ENCODE data around the gene TSC22D1. TPM values are rescaled to one million over a fixed set of nuclear protein-coding genes. Genes with fewer than 3 reads are reported as not detected.

The TSC22D1 gene
- total RNA-seq, 2 donors from 2014 or later = 30.7 to 50.1 TPM

DNA sequence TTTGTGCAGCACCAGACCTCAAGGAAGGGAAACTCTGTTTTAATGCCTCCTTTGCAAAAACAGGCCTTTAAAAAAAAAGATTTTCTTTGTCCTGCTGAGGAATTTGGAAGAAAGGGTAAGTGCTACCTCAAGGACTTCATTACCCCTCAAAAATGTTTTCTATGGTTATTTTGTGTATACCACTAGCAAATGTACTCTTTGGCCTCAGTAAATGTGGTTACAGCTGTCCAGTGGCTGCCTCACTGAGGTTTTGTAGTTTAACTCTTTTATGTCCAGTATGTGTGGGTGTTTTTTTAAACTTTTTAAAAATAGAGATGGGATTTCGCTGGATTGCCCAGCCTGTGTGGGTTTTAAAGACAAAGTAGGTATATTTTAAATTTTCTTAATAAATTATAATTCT, 42.2 kb upstream of the TSC22D1 start:
- no peak for ATAC-seq
- Histone ChIP-seq H3K4me3 (no peak overlapping the region), H3K4me1 (no peaks in the 10 kb centered on the region), H3K27ac (no peak overlapping the region), H3K36me3 (replicated peaks in 1 of 2; ENCODE audit: insufficient read depth in 1 of 2, low read depth in 2 of 2) (no peaks in the 10 kb centered on the region), H3K9me3 (no peaks in the 10 kb centered on the region), H3K27me3 (no peaks in the 10 kb centered on the region)
- DNase-seq = no peak
- no peak for TF ChIP-seq POLR2A (IDR thresholded peaks at IDR 0.05)
- TF ChIP-seq, protein P1, sequence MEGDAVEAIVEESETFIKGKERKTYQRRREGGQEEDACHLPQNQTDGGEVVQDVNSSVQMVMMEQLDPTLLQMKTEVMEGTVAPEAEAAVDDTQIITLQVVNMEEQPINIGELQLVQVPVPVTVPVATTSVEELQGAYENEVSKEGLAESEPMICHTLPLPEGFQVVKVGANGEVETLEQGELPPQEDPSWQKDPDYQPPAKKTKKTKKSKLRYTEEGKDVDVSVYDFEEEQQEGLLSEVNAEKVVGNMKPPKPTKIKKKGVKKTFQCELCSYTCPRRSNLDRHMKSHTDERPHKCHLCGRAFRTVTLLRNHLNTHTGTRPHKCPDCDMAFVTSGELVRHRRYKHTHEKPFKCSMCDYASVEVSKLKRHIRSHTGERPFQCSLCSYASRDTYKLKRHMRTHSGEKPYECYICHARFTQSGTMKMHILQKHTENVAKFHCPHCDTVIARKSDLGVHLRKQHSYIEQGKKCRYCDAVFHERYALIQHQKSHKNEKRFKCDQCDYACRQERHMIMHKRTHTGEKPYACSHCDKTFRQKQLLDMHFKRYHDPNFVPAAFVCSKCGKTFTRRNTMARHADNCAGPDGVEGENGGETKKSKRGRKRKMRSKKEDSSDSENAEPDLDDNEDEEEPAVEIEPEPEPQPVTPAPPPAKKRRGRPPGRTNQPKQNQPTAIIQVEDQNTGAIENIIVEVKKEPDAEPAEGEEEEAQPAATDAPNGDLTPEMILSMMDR (IDR thresholded peaks at IDR 0.05) = no peak
- intact Hi-C loops (cut with DNase I) = no loop called here
- WGBS, 2 donors = 76 to 88% methylated on average over 1 of the region's 1 CpG

DNA sequence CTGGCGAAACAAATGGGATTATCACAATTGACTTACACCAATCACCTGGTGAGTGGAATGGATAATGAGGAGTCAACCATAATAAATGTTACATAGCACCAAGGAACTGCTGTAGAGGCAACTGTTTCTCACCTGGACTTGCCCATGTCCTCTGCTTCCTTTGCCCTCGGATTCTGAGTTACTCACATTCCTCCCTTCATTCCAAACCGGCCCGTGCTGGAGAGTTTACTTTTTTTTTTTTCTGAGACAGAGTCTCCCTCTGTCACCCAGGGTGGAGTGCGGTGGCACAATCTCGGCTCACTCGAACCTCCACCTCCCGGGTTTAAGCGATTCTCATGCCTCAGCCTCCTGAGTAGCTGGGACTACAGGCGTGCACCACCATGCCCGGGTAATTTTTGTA, 41.5 kb upstream of the TSC22D1 start:
- WGBS, 2 donors = 76% methylated on average over 11 of the region's 11 CpGs
- Histone ChIP-seq H3K4me3 (no peak overlapping the region), H3K4me1 (no peaks in the 10 kb centered on the region), H3K27ac (no peak overlapping the region), H3K9me3 (no peaks in the 10 kb centered on the region), H3K27me3 (no peaks in the 10 kb centered on the region), H3K36me3 (replicated peaks in 1 of 2; ENCODE audit: insufficient read depth in 1 of 2, low read depth in 2 of 2) (no peaks in the 10 kb centered on the region)
- TF ChIP-seq, protein P1 (IDR thresholded peaks at IDR 0.05) = no peak
- no peak for TF ChIP-seq POLR2A (IDR thresholded peaks at IDR 0.05)
- DNase-seq = no peak
- intact Hi-C loops (cut with DNase I) = no loop called here
- ATAC-seq = no peak

DNA sequence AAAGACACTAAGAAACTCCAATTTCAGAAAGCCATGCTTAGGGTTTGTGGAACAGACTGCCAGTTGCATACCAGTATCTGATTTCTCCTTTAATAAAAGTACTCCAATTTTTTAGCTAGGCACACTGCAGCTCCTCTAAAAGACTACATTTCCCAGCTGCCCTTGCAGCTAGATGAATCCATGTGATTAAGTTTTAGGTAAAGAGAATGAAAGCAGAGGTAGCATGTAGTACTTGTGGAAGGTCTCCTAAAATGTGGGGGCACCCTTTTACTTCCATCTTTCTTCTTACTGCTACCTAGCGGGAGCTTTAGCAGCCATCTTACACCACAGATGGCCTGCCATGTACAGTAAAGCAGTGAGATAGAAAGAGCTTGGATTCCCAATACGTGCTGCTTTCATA, 33.0 kb upstream of the TSC22D1 start:
- no peaks in the 10 kb centered on the region for H3K4me1 ChIP-seq
- intact Hi-C loops (cut with DNase I) = no loop called here
- no peaks in the 10 kb centered on the region for H3K9me3 ChIP-seq
- no peaks in the 10 kb centered on the region for H3K36me3 ChIP-seq (replicated peaks in 1 of 2; ENCODE audit: insufficient read depth in 1 of 2, low read depth in 2 of 2)
- WGBS, 2 donors = 86 to 92% methylated on average over 2 of the region's 2 CpGs
- ATAC-seq (no peak), DNase-seq (no peak)
- no peak for TF ChIP-seq POLR2A (IDR thresholded peaks at IDR 0.05)
- TF ChIP-seq, protein P1 (IDR thresholded peaks at IDR 0.05) = no peak
- no peak overlapping the region for H3K27ac ChIP-seq
- no peaks in the 10 kb centered on the region for H3K27me3 ChIP-seq
- H3K4me3 ChIP-seq = no peak overlapping the region

DNA sequence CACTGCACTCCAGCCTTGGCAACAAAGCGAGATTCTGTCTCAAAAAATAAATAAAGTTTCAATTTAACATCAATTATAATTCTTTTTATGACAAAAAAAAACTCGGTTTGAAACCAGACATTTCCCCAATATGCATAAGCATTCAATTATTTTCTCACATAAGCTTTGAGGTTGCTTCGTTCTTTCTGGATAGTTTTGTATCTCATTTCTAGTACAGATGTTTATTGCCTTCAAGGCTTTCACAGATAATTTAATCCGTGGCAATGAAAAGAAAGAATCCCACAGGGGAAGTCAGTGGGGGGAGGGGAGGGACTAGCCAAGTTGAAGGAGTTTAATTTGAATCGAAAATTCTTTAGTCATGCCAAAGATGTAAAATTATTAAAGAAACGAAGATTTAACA, 29.6 kb upstream of the TSC22D1 start:
- no peak for DNase-seq
- H3K27me3 ChIP-seq = no peaks in the 10 kb centered on the region
- WGBS, 2 donors = 47 to 59% methylated on average over 6 of the region's 6 CpGs
- H3K4me3 ChIP-seq = no peak overlapping the region
- no peaks in the 10 kb centered on the region for H3K9me3 ChIP-seq
- intact Hi-C loops (cut with DNase I) = no loop called here
- H3K36me3 ChIP-seq (replicated peaks in 1 of 2; ENCODE audit: insufficient read depth in 1 of 2, low read depth in 2 of 2) = no peaks in the 10 kb centered on the region
- ATAC-seq = no peak
- H3K27ac ChIP-seq = no peak overlapping the region
- no peaks in the 10 kb centered on the region for H3K4me1 ChIP-seq
- no peak for TF ChIP-seq POLR2A (IDR thresholded peaks at IDR 0.05)
- TF ChIP-seq, protein P1 (IDR thresholded peaks at IDR 0.05) = no peak

DNA sequence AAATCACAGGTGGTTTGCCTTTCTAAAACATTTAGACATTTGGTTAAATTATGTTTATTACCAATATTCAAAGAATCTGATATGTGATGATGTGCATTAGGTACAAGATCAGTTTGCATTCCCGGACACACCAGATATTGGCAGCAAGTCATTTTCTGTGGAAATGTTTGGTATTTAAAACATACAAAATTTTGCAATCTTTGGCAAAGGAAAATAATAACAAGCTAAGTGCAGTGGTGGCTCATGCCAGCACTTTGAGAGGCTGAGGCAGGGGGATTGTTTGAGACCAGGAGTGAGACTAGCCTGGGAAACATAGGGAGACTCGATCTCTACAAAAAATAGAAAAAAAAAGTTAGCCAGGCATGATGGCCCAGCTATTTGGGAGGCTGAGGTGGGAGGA, 29.1 kb upstream of the TSC22D1 start:
- intact Hi-C loops (cut with DNase I) = no loop called here
- Histone ChIP-seq H3K27ac (no peak overlapping the region), H3K27me3 (no peaks in the 10 kb centered on the region), H3K9me3 (no peaks in the 10 kb centered on the region), H3K36me3 (replicated peaks in 1 of 2; ENCODE audit: insufficient read depth in 1 of 2, low read depth in 2 of 2) (no peaks in the 10 kb centered on the region), H3K4me3 (no peak overlapping the region), H3K4me1 (no peaks in the 10 kb centered on the region)
- DNase-seq = no peak
- ATAC-seq = no peak
- TF ChIP-seq, protein P1 (IDR thresholded peaks at IDR 0.05) = no peak
- no peak for TF ChIP-seq POLR2A (IDR thresholded peaks at IDR 0.05)
- WGBS, 2 donors = 42 to 51% methylated on average over 2 of the region's 2 CpGs
